ENCODE measurements around the gene EDC3.
"Not testable (repeated sequence)": the region's sequence is repeated elsewhere in the genome, so short reads cannot be mapped to it uniquely, and the experiment has no call there.

The EDC3 gene

GRCh38 chr15:74709892-74710291 is 14.1 kb upstream of the EDC3 start:
- no peak for DNase-seq

- no peak for DNase-seq
Measured at GRCh38 chr15:74709011-74709410, 13.2 kb upstream of the EDC3 start.

- no peak for DNase-seq
Measured at GRCh38 chr15:74696808-74697207, 984 bp upstream of the EDC3 start.

- DNase-seq: no peak
Measured at GRCh38 chr15:74696398-74696729, 540 bp upstream of the EDC3 start.

- DNase-seq: no peak
Measured at GRCh38 chr15:74692327-74692726, 3.5 kb downstream of the EDC3 start.

- no peak for DNase-seq
Measured at GRCh38 chr15:74683758-74684157, 12.1 kb downstream of the EDC3 start.

- no peak for DNase-seq
Measured at GRCh38 chr15:74682954-74683353, 12.9 kb downstream of the EDC3 start.

- DNase-seq: no peak
Measured at GRCh38 chr15:74680456-74680855, 15.4 kb downstream of the EDC3 start.

- no peak for DNase-seq
Measured at GRCh38 chr15:74676801-74677200, 19.0 kb downstream of the EDC3 start.

GRCh38 chr15:74674161-74674560 is 21.7 kb downstream of the EDC3 start:
- DNase-seq: no peak

- no peak for DNase-seq
Measured at GRCh38 chr15:74669627-74670026, 26.2 kb downstream of the EDC3 start.

GRCh38 chr15:74667975-74668374 is 27.8 kb downstream of the EDC3 start:
- no peak for DNase-seq

GRCh38 chr15:74664670-74665069 is 31.2 kb downstream of the EDC3 start:
- DNase-seq: no peak

- no peak for DNase-seq
Measured at GRCh38 chr15:74664028-74664616, 31.7 kb downstream of the EDC3 start.

- DNase-seq: no peak
Measured at GRCh38 chr15:74663303-74664027, 32.4 kb downstream of the EDC3 start.

GRCh38 chr15:74662064-74662860 is 33.6 kb downstream of the EDC3 start:
- DNase-seq: no peak

GRCh38 chr15:74661280-74661679 is 34.5 kb downstream of the EDC3 start:
- not testable (repeated sequence) for DNase-seq

- no peak for DNase-seq
Measured at GRCh38 chr15:74657846-74658245, 38.0 kb downstream of the EDC3 start.

GRCh38 chr15:74656935-74657535 is 38.8 kb downstream of the EDC3 start:
- DNase-seq: no peak

GRCh38 chr15:74655424-74655823 is 40.4 kb downstream of the EDC3 start:
- no peak for DNase-seq

GRCh38 chr15:74653426-74654102 is 42.3 kb downstream of the EDC3 start:
- no peak for DNase-seq

GRCh38 chr15:74651242-74651741 is 44.5 kb downstream of the EDC3 start:
- DNase-seq: no peak

Data from right forelimb (tissue), 1 donor.